GM18498 (cell line): ENCODE measurements around the gene AMDHD2.

Experiments
- ATAC-seq: cut with Tn5 transposase; IDR thresholded peaks from one replicate; pipeline ENCODE4 v1.9.1; 2021; ENCODE audit warnings: mild to moderate bottlenecking, moderate library complexity; ENCODE audit not compliant: unreplicated experiment

The AMDHD2 gene

DNA sequence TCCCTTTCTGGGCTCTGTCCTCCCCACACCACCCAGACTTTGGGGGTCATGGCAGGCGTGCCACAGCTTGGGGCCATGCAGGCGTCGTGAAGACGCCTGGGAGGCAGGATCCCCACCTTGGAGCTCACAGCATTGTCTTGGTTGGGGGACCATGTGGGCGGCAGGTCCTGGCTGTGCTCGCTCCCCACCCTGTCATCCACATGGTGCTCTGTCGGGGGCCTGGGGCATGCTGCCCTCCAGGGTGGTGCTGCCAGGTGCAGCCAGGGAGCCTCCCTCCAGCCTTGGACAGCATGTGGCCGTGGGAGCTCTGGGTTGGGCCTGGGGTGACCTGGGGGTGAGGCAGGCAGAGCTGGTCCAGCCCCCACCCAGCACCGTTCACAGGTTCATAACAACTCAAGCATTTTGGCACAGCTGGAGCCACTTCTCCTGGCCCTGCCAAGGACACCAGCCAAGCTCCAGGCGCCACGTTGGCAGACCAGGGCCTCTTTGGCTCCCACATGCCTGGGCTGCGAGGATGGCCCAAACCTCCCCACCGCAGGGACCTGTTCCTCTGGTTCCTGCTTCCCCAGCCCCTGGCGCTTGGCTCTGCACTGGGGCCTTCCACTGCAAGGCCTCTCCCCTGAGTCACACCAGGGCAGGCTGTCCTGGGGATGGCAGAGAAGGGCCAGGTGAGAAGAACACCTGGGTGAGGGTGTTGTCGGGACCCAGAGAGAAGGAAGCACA lies 21.5 kb upstream of the AMDHD2 start:
- ATAC-seq = no peak

DNA sequence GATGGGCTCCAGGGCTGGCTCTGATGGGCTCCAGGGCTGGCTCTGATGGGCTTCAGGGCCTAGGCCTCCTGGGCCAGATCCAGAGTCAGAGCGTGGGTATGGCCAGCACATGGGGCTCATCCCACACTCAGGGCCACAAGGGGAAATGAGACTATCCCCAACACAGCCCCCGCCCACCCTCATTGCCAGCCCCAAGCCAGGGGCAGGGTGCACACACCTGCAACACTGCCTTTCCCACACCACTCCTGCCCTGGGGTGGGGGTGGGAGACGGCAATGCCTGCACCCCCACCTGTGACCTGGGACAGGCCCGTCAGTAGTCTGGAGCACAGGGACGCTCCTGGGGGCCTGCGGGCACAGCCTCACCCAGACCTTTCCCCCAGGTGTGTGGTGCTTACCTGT lies 20.7 kb upstream of the AMDHD2 start:
- ATAC-seq = no peak

DNA sequence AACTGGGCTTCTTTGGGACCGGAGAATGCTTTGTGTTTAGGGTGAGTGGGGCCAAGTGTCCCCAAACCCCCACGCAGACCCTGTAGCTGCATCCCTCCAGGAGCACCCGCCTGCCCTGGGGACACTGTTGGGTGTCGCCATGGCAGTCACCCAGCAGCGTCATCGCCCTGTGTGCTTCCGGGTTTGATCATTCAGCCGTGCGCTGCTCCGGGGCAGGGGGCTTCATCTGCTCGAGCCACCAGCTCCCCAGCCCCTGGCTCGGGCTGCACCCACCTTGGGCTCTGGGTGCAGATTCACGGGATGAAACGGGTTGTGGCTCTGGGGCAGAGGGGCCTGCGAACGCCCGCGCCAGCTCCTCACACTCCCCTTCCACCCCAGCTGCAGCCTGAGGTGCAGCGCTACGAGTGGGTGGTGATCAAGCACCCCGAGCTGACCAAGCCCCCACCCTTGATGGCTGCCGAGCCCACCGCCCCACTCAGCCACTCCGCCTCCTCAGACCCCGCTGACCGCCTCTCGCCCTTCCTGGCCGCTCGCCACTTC lies 20.2 kb upstream of the AMDHD2 start:
- ATAC-seq = no peak

DNA sequence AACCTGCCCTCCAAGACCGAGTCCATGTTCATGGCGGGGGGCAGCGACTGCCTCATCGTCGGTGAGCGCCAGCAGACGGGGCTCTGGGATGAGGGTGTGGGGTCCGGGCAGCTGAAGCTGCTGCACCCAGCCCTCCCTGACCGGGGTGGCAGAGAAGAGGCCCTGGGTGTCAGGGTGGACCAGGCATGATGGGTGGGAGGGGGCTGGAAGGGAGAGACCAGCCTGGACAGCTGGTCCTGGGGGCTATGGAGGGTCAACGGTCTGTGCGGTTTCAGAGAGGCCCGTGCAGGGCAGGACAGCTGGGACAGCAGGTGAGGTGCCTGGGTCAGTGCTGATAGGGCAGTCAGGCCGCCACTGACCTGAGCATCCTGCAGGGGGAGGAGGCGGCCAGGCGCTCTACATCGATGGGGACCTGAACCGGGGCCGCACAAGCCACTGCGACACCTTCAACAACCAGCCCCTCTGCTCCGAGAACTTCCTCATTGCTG lies 19.7 kb upstream of the AMDHD2 start:
- ATAC-seq = no peak

DNA sequence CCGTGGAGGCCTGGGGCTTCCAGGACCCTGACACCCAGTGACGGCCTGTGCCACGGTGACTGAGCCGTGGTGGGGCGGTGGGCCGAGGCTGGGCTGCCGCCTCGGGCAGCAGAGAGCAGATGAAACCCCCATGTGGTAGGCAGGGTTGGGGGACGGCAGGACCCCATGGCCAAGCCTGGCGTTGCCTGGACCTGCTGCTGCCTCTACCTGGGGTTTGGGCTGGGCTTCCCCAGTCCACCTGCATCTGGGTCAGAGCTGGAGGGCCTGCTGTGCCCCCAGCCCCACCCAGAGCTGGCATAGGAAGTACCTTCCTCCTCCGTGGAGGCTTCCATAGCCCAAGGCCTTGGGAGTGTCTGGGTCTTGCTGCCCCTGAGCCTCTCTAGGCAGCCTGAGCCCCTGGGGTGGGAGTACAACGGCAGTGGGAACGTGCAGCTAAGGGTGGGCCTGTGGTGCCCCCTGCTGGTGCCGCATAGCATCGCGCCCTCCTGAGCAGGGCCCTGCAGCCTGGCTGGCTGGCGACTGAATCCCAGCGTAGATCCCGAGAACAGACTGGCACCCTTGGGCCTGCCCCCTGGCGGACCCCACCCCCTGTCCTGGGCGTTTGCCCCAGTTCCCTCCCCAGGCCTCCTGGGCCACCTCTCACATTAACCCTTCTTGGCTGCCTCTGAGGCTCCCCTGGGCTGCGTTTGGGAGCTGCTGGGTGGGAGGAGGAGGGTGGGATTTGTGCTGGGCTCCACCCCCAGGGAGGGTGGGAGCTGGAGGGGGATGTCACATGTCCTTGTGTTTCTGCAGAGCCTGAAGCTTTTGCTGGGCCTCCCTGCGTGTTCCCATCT lies 19.0 kb upstream of the AMDHD2 start:
- ATAC-seq = peak; percentile 63

DNA sequence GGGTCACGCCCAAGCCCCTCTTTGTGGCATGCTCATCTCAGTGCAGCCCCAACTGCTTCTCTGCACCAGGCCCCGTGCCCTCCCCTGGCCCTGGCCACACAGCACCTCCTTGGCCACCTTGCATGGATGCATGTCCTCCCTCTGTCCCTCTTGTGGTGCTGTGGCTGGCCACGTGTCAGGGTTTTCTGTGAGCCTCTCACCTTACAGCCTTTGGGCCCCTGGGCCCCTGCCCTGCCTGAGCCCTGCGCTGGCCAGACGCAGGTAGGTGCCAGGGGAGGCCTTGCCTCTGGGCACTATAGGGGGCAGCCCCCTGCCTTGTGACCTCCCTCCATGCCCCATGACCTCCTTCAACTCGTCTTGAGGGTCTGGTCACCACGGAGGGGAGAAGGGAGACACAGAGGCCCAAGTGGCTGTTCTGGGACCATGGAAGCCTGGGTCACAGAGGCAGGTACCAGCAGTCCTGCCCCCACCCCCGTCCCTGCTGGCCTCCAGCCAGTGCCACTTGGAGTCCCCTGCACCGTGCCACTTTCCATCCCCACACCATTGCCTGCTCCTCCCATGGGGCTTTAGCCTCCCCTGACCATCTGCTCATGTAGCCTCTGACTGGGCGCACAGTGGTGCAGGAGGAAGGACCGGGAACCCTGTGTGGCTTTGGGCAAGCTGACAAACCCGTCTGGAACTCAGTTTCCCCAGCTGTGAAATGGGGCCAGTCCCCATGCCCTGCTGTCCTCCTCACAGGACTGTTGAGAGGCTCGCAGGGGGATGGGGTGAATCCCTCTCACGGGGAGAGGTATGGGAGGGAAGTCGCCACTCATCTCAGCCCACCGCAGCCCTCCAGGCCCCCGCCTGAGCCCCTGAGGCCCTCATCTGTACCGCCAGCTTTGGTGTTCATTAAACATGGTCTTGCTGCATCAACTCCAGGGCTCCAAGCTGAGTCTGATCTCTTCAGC lies 17.9 kb upstream of the AMDHD2 start:
- no peak for ATAC-seq

DNA sequence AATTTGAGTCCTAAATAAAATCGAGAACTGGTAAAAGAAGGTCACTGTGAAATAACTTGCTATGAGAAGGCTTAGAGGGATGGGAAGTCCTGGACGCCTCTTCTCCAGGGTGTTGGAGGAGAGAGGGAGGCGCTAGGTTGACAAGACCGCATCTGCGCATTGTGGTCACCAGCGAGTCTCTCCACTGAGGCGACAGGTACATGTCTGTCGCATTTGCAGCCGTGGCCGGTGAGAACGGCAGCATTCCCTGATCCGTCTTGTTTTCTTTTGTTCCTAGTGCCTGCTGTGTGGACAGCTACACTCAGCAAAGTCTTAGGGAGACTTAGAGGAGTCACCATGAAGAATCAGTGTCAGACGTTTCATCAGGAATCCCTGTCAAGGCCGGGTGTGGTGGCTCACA lies 14.5 kb upstream of the AMDHD2 start:
- ATAC-seq = no peak

DNA sequence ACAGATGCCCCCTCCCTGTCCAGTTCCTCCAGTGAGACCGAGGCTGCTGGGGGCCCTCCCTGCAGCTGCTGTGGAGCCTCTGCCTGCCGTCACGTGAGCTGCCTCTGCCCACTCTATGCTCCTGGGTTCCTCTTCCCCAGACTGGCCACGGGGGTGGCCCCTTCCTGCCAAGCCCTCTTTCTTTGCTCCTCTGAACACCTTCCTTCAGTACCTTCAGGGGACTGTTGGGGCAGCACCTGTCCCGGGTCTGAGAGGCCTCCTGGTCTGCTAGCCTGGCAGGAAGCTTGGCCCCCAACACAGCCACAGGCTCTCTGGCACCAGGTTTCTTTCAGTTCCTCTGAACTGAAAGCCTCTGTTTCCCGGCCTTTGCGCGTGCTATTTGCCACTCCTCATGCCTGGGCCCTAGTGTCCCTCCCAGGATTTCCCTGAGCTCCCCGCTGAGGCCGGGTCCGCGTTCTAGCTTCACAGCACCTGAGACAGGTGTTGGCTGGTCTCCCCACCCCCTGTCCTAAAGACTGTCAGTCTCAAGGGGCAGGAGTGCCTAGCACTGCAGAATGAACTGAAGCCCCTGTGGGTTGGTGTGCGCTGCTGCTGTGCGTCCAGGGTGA lies 13.0 kb upstream of the AMDHD2 start:
- ATAC-seq = peak; percentile 65

DNA sequence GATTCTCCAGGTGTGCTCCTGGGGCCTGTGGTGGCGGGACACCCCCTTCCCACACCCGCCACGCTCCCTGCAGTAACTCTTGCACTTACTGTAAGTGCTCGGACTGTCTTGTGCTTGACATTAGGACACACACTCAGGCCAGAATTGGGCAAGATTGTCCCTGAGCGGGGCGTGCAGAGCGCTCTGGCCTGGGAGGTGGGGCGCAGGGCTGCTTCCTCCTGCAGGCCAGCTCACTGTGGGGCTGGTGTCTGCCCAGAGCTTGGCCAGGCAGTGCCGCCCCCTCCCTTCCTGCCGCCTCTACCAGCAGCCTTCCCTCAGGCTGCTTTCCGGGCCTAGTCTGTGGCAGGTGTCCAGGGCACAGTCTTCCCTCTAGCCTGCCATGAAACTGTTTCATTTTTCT lies 12.5 kb upstream of the AMDHD2 start:
- peak; percentile 5 for ATAC-seq

DNA sequence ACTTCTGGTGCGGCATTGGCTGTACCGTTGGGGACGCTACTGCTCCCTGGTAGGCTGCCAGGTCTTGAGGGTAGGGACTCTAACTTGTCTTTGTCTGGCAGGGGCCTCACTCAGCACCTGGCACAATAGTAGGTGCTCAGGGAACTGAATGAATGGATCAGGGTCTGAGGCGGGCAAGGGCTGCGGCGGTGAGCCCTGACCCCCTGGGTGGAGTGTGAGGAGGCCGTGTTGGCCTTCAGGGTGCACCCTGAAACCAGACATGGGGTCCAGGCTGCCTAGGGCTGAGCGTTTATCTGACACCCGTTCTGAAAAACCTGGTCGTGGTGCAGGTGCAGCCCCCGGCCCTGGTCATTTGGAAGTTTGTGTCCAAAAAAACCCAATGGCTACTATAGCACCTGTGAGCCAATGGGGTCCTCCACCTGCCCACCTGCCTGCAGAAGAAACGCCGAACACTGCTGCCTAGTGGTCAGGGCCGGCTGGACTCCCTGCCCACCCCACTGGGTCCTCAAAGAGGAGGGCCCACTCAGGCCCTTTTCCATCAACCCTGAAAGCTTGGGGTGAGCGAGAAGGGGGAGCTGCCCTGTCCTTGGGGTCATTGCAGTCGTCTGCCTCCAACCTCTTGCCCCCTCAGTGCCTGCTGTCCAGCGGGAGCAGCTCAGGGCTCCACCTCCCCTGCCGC lies 11.3 kb upstream of the AMDHD2 start:
- no peak for ATAC-seq

DNA sequence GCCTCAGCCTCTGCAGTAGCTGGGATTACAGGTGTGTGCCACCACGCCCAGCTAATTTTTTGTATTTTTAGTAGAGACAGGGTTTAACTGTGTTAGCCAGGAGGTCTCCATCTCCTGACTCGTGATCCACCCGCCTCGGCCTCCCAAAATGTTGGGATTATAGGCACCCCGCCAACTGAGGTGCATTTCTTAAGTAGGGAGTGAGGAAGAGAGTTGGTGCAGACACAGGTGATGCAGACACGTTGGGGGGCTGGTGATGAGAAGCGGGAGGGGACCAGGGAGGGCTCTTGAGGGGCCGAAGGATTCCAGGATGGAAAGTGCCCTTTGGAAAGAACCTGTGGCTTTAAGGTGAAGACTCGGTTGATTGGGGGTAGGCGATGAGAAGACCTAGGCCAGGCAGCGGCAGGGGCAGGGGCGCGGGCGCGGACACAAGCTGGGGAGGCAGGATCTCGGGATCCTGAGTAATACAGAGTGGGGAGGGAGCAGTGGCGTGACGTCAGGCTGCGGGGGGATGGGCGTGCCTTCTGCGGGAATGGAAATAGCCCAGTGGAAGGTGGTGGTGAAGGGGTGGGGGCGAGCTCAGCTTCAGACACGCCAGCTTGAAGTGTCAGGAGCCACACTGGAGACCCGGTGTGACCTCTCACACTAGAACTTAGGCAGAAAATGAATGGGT lies 8.9 kb upstream of the AMDHD2 start:
- no peak for ATAC-seq

DNA sequence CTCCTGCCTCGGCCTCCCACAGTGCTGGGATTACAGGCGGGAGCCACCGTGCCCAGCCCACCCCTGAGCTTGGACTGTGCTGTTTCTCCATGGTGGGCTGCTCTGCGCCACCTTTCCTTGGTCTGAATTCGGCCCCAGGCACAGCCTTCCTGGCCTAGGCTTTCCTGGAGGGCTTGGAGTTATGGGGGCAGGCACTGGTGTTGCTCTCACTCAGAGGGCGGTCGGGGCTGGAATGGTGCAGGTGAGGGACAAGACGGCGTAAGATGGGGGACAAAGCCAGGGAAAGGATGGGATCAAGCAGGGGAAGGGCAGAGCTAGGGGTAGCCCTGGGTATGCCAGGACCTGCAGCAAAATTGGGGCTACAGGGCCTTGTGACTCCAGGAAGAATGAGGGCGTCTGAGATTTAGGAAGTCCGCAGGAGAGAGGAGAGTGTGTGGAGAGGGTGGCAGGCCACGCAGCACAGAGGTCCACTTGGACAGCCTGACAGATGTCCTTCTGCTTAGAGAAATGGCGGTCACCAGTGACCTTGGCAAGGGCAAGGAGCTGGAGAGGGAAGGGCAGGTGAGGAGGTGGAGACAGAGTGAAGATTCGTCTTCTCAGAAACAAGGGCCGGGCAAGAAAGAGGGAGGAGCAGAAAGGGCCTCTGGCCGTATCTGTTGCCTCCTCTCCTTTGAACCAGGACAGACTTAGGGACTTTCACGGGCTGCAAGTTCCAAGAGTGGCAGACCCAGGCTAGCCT lies 8.0 kb upstream of the AMDHD2 start:
- ATAC-seq = no peak

DNA sequence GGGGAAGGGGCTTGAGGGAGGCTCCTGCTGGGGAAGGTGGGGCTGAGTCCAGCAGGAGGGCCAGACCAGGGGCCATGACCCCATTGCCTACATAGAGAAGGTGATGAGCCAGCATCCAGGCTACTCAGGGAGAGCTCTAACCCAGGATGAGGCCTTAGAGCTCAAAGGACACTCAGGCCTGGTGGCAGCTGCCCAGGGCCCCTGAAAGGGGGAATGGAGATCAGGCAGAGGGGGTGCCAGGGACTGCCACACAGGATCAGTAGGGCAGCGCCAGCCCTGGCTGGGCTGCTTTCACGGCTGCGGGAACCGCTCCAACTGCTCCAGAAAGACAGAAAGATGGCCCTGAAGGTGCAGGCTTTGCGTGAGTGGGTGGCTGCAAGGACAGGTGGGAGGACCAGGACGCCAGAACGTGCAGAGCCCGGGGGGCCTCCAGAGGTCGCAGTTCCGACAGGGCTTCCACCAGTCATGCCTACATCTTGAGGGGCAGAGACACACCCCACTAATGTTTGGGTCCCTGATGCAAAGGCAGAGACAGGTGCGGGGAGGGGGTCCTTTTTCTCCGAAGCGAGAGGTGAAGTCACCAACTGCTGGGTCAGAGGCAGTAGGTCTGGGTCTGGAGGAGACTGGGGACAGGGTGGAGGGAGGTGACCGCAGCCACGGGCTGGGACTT lies 7.3 kb upstream of the AMDHD2 start:
- ATAC-seq = no peak

DNA sequence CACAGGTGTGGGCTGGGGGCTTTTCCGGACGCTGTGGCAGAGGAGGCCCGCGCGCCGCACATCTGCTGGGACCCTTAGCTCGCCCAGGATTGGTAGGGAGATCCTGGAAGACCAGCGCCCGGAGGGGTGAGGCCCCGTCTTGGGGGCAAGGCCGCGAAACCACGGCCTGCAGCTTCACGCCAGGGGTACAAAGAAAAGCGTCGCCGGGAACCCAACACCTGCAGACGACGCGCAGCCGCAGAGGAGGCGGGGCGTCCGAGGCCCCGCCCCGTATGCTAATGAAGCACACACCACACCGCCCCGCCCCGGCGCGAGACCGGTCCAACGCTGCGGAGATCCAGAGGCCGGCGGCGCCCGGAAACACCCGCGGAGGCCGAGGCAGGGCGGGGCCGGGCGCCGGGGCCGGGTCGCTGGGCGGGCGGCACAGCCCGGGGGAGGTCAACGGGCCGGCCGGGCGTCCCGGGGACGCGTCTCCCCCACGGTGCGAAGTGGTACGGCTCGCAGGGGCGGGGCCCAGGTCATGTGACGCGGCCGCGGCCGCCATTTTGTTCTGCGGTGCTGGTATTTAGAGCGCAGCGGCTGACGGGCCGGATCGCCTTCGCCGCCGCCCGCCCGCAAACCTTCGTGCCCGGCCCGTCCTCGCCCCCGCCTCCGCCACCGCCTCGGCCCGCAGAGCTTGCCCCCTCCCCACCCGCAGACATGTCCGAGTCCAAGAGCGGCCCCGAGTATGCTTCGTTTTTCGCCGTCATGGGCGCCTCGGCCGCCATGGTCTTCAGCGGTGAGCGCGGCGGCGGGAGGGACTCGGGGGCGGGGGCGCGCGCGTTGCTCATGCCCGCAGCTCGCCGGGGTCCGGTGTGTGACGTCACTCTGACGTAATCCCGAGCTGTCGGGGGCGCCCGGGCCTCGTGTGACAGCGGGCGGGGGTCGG lies 6.5 kb upstream of the AMDHD2 start, which contains the start of gene ATP6V0C:
Gene ATP6V0C (plus strand): TSS at position 548 of the 928 bp plus-strand sequence. CDS start 152 bp downstream, at position 700.
- ATAC-seq = peak; percentile 75

DNA sequence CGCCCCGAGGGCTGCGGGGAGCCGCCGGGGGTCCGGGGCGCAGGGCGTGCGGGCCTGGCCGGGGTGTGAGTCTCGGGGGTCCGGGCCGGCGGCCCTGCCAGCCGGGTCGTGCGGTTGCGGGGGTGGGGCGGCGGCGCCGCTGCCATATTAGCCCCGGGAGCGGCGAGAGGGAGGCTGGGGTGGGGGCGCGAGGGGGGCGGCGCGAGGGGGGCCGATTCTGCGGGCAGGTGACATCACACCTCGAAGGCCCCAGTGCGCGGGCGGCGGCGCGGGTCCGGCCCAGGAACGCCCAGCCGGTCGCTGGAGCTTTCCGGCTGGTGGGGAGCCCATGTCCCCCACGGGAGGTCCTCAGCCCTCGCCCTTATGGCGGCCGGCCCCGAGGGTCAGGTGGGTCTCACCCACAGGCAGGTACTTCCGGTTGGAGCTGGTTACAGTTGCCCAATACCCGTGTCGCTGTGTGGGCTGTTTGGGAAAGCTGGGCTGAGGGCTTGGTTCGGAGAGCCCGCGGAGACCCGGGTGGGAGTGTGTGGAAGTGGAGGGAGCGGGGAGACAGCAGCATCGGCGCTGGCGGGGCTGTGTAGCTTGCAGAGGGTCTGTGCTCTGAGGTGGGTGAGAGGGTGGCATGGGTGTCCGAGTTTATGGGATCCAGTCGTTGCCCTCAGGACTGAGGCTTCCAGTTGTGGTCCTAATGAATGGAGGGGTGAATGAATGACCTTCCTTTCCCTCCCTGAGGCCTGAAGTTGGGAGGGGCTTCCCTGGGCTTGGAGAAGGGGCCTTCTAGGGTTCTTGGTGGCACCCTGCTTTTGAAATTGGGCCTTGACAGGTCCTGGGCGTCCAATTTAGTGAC lies 5.6 kb upstream of the AMDHD2 start:
- ATAC-seq = no peak
